Endothelial cell of umbilical vein (primary cell): ENCODE results near the gene SLFNL1. TPM values are rescaled to one million over a fixed set of nuclear protein-coding genes. Genes with fewer than 3 reads are reported as not detected.
A peak's percentile ranks its signal among the peaks of the same experiment; 100 is the strongest.

Experiments
- BruUV-seq: library from RNA; stranded (reverse); fragments of 400-500 nt; replicated peaks from 2 replicates; lab custom pipeline; 2021; lab: Mats Ljungman, UMichigan
- CTCF ChIA-PET: fragments of 300-600, 350-600 bp; sonication (Branson Sonifier 250); formaldehyde crosslinking; loops from one replicate; lab custom pipeline; 2021; ENCODE audit warnings: antibody characterized with exemption, inconsistent platforms; lab: Charles Lee
- POLR2A ChIA-PET: fragments of 300-600, 350-600 bp; sonication (Branson Sonifier 250); formaldehyde crosslinking; loops from one replicate; lab custom pipeline; 2021; ENCODE audit warnings: antibody characterized with exemption, inconsistent platforms; lab: Charles Lee
- DNase-seq: peaks from one replicate; pipeline ENCODE4 v3.0.0-alpha.2; 2011; ENCODE audit warnings: low read depth, low spot score
- FAIRE-seq: peaks from 2 replicates; lab custom pipeline; 2011; peaks lifted over from hg19 to GRCh38; lab: Jason Lieb, UNC
- H2AFZ ChIP-seq: 2 replicates; pipeline ENCODE4 v1.6.0; 2012; ENCODE audit warnings: low read depth, low read length, control low read depth, inconsistent platforms
- H3K27ac ChIP-seq: 2 replicates; pipeline ENCODE4 v1.5.1; 2011; ENCODE audit warnings: low read depth, mild to moderate bottlenecking, control low read depth, low read length, moderate library complexity; ENCODE audit not compliant: insufficient read depth
- H3K27me3 ChIP-seq, 2 experiments: 2 replicates each; pipeline versions ENCODE4 v1.6.0 to v1.6.1; 2011; ENCODE audit warnings: low read length in 2 of 2, mixed read lengths in 1 of 2; ENCODE audit not compliant: control insufficient read depth in 2 of 2, insufficient read depth in 2 of 2
- H3K36me3 ChIP-seq, 2 experiments: 2 replicates in 1 of 2; 3 replicates in 1 of 2; pipeline ENCODE4 v1.5.1; 2011; ENCODE audit warnings: low read length in 2 of 2, mild to moderate bottlenecking in 1 of 2, moderate library complexity in 1 of 2; ENCODE audit not compliant: control insufficient read depth in 2 of 2, insufficient read depth in 2 of 2; ENCODE audit errors: extremely low read depth in 1 of 2
- H3K4me1 ChIP-seq: 3 replicates; pipeline ENCODE4 v1.5.1; 2011; ENCODE audit warnings: mild to moderate bottlenecking, low read length; ENCODE audit not compliant: control insufficient read depth, insufficient read depth; ENCODE audit errors: extremely low read depth
- H3K4me2 ChIP-seq: 2 replicates; pipeline ENCODE4 v1.6.1; 2011; ENCODE audit warnings: low read length, control low read depth, mixed read lengths; ENCODE audit not compliant: insufficient read depth
- H3K4me3 ChIP-seq, 3 experiments: fragments of 200-600 bp in 1 of 3; sonication (generic), shearing (Covaris generic) in 1 of 3; replicated peaks in 1 of 3; 2 replicates each; pipeline ENCODE4 v1.5.1; 2011 to 2016; ENCODE audit warnings: control low read depth in 3 of 3, low read length in 3 of 3, mild to moderate bottlenecking in 2 of 3, inconsistent platforms in 1 of 3, low read depth in 1 of 3, moderate library complexity in 1 of 3; ENCODE audit not compliant: insufficient read depth in 1 of 3
- H3K79me2 ChIP-seq: 2 replicates; pipeline ENCODE4 v1.6.0; 2012; ENCODE audit warnings: low read length, inconsistent platforms; ENCODE audit not compliant: control insufficient read depth, insufficient read depth
- H3K9ac ChIP-seq: replicated peaks from 2 replicates; pipeline ENCODE3; 2011; ENCODE audit warnings: low read length, control low read depth; ENCODE audit not compliant: insufficient read depth; ENCODE audit errors: extremely low read depth
- H3K9me1 ChIP-seq: replicated peaks from 3 replicates; pipeline ENCODE4 v1.6.0; 2011; ENCODE audit warnings: mild to moderate bottlenecking, low read length; ENCODE audit not compliant: control insufficient read depth, insufficient read depth; ENCODE audit errors: extremely low read depth
- H3K9me3 ChIP-seq: replicated peaks from 2 replicates; pipeline ENCODE4 v1.5.1; 2012; ENCODE audit warnings: low read length, inconsistent platforms; ENCODE audit not compliant: control insufficient read depth, insufficient read depth
- H4K20me1 ChIP-seq: replicated peaks from 2 replicates; pipeline ENCODE3; 2011; ENCODE audit warnings: mild to moderate bottlenecking, low read length; ENCODE audit not compliant: control insufficient read depth, insufficient read depth; ENCODE audit errors: extremely low read depth
- EZH2 ChIP-seq: IDR thresholded peaks from 2 replicates; pipeline ENCODE4 v1.6.1; 2012; ENCODE audit warnings: borderline replicate concordance, low read depth, mild to moderate bottlenecking, moderate library complexity, low read length, inconsistent platforms; ENCODE audit not compliant: severe bottlenecking
- FOS ChIP-seq: IDR thresholded peaks from 2 replicates; pipeline ENCODE4 v1.6.1; 2011; ENCODE audit warnings: mild to moderate bottlenecking, low read length, moderate library complexity, borderline replicate concordance; ENCODE audit not compliant: insufficient read depth
- GATA2 ChIP-seq: IDR thresholded peaks from 2 replicates; pipeline ENCODE4 v1.7.0; 2011; ENCODE audit warnings: low read depth, mild to moderate bottlenecking, moderate library complexity, mixed read lengths, low read length; ENCODE audit not compliant: insufficient read length, insufficient read depth
- JUN ChIP-seq: IDR thresholded peaks from 2 replicates; pipeline ENCODE4 v1.6.1; 2011; ENCODE audit warnings: borderline replicate concordance, low read depth; ENCODE audit not compliant: insufficient read length, insufficient read depth
- MAX ChIP-seq: IDR thresholded peaks from 2 replicates; pipeline ENCODE4 v1.6.1; 2011; ENCODE audit not compliant: insufficient read depth, insufficient read length
- MYC ChIP-seq: IDR thresholded peaks from one replicate; pipeline ENCODE4 v1.6.1; 2011; ENCODE audit warnings: mild to moderate bottlenecking, low read depth, low read length
- POLR2A ChIP-seq: IDR thresholded peaks from 2 replicates; pipeline ENCODE4 v1.6.1; 2012; ENCODE audit warnings: low read depth, mild to moderate bottlenecking, control low read depth, low read length
- POLR2AphosphoS5 ChIP-seq: IDR thresholded peaks from 2 replicates; pipeline ENCODE4 v1.6.1; 2012; ENCODE audit warnings: low read depth, mild to moderate bottlenecking, control low read depth, low read length, moderate library complexity; ENCODE audit not compliant: insufficient read depth
- dilution Hi-C: fragments of 300-500 bp; cut with MboI; formaldehyde crosslinking; loops from one replicate; pipeline ENCODE4 v1.15.0; 2019; ENCODE audit warnings: low sequenced_read_pairs; ENCODE audit not compliant: extremely low pct_ligation_motif_present
- intact Hi-C: fragments of 100-400 bp; cut with micrococcal nuclease; formaldehyde crosslinking; loops from one replicate; pipeline ENCODE4 v1.10.0; 2022
- polyA plus RNA-seq, 4 experiments: library from polyadenylated mRNA; depleted of rRNA in 3 of 4; stranded (reverse) in 3 of 4; unstranded in 1 of 4; fragments of >200 nt; gene quantifications; 2 replicates each; pipeline versions ENCODE4 v1.2.1 to v1.2.3, GENCODE V29; 2011 to 2012; ENCODE audit warnings: missing spikeins in 1 of 4
- total RNA-seq: library from RNA; stranded (reverse); gene quantifications from 2 replicates; pipeline ENCODE4 v1.2.3, GENCODE V29; 2021
- TF ChIP-seq, protein P1 (sequence below), 2 donors: IDR thresholded peaks; 1 replicate in 1 of 2; 2 replicates in 1 of 2; pipeline ENCODE4 v1.5.1; 2011; ENCODE audit warnings: low read length in 2 of 2, mild to moderate bottlenecking in 2 of 2, moderate library complexity in 2 of 2, control low read depth in 1 of 2, inconsistent platforms in 1 of 2, low read depth in 1 of 2; ENCODE audit not compliant: insufficient read depth in 1 of 2; ENCODE audit errors: extremely low read depth in 1 of 2

Gene SLFNL1
- total and polyA plus RNA-seq, 2 donors (not counting 3 experiments of a cell fraction or from before 2014, with no cell fraction given), result 0.14 to 0.29 TPM

DNA sequence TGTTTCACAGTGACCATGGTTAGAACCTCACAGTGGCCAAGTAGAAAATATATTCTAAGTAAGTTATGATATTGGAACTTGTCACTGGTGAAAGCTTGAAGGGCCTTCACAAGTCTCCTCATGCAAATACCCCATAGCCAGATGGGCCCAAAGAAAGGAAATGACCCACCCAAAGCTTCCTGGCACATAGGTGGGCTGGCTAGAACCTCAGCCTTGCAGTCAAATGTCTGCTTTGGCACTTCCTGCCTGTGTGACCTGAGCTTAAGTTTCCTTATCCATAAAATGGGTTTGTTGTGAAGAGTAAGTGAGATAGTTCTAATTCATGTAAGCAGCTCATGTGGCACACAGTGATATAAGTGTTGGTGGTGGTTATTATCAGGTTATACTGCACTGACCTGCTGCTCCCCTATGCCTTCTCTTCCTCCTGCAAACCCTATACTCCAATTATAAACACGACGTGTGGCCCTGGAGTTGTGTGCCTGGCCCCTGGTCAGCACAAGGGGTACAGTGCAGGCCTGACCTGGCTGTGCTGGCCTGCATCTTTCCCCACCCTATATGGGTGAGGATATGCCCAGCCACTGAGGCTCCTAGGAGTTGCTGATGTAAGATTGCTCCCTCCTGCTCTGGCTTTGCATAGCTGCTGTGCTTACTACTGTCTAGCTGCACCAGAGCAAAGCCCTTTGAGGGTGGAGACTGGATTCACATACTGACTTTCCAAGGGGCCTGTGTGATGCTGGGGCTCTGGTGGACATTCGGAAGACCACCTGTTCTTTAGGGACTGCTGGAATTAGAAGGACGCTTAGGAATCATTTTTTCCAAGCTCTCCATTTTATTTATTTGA, 4.7 kb upstream of the SLFNL1 start:
- no TSS peak for BruUV-seq
- dilution Hi-C loops, result no loop called here
- H3K9ac ChIP-seq, result no peak overlapping the region
- H3K4me3 ChIP-seq, result no peak overlapping the region
- H3K4me1 ChIP-seq, result peaks cover 26% of the 10 kb centered on the region
- CTCF ChIA-PET, result interaction anchor here (1.2 to 5.0 kb wide), 4 partner anchors 12 to 97 kb away, joined by 3 to 36 read pairs (median 8); no protein-coding TSS in a partner anchor
- H3K27ac ChIP-seq, result no peak overlapping the region
- no peak overlapping the region for H3K4me2 ChIP-seq
- H3K9me1 ChIP-seq, result no peaks in the 10 kb centered on the region
- POLR2A ChIA-PET, result interaction anchor here (0.7 kb wide), 1 partner anchor 12 kb away, joined by 4 read pairs; no protein-coding TSS in a partner anchor
- H3K9me3 ChIP-seq, result no peaks in the 10 kb centered on the region
- H3K79me2 ChIP-seq, result no peaks in the 10 kb centered on the region
- H3K36me3 ChIP-seq, result peaks cover 0 to 19% of the 10 kb centered on the region in 2 experiments
- H2AFZ ChIP-seq, result no peak overlapping the region
- no peaks in the 10 kb centered on the region for H4K20me1 ChIP-seq
- intact Hi-C loops, result no loop called here
- no peaks in the 10 kb centered on the region for H3K27me3 ChIP-seq
- DNase-seq (no peak), FAIRE-seq (peak; percentile 47)
- TF ChIP-seq EZH2 (no peak), POLR2A (no peak), MAX (no peak), POLR2AphosphoS5 (no peak), GATA2 (no peak), JUN (no peak), MYC (no peak), FOS (no peak)
- TF ChIP-seq, protein P1, sequence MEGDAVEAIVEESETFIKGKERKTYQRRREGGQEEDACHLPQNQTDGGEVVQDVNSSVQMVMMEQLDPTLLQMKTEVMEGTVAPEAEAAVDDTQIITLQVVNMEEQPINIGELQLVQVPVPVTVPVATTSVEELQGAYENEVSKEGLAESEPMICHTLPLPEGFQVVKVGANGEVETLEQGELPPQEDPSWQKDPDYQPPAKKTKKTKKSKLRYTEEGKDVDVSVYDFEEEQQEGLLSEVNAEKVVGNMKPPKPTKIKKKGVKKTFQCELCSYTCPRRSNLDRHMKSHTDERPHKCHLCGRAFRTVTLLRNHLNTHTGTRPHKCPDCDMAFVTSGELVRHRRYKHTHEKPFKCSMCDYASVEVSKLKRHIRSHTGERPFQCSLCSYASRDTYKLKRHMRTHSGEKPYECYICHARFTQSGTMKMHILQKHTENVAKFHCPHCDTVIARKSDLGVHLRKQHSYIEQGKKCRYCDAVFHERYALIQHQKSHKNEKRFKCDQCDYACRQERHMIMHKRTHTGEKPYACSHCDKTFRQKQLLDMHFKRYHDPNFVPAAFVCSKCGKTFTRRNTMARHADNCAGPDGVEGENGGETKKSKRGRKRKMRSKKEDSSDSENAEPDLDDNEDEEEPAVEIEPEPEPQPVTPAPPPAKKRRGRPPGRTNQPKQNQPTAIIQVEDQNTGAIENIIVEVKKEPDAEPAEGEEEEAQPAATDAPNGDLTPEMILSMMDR (IDR thresholded peaks at IDR 0.05; ENCODE audit: extremely low read depth in 1 of 2, insufficient read depth in 1 of 2, low read depth in 1 of 2, low read length in 2 of 2), result no peak
